Lower leg skin (tissue), 4 donors: ENCODE results near the gene ATG4B. TPM values are rescaled to one million over a fixed set of nuclear protein-coding genes. Genes with fewer than 3 reads are reported as not detected.
A peak's percentile ranks its signal among the peaks of the same experiment; 100 is the strongest.

Source experiments
- DNase-seq, 2 donors: peaks; one replicate each; pipeline ENCODE4 v3.0.0-alpha.2; 2019; ENCODE audit warnings: low spot score in 2 of 2
- H3K4me3 ChIP-seq: fragments of 200-600 bp; sonication (generic); 2 replicates; pipeline ENCODE4 v1.5.1; 2017; ENCODE audit warnings: mild to moderate bottlenecking, low read depth; ENCODE audit not compliant: poor library complexity, severe bottlenecking
- CTCF ChIP-seq, 3 donors: fragments of 450-650 bp; IDR thresholded peaks; one replicate each; pipeline ENCODE4 v1.5.1; 2016; ENCODE audit warnings: antibody characterized with exemption in 3 of 3, mild to moderate bottlenecking in 3 of 3, moderate library complexity in 2 of 3
- POLR2A ChIP-seq, 2 donors: fragments of 450-650 bp; IDR thresholded peaks; one replicate each; pipeline ENCODE4 v1.6.1; 2016 to 2017; ENCODE audit warnings: antibody characterized with exemption in 2 of 2, mild to moderate bottlenecking in 1 of 2, moderate library complexity in 1 of 2
- WGBS, 2 donors: methylation state at CpG; one replicate each; pipeline ENCODE4 v1.1.5; 2018; 5-methylcytosine and 5-hydroxymethylcytosine counted together
- intact Hi-C: fragments of 100-400 bp; cut with DNase I; formaldehyde crosslinking; loops from one replicate; pipeline ENCODE4 v1.15.0; 2023; ENCODE audit warnings: low total_unique reads
- total RNA-seq, 4 donors: library from RNA; depleted of rRNA; stranded (reverse); fragments of >200 nt; gene quantifications; one replicate each; pipeline ENCODE4 v1.1.0, GENCODE V29; 2016

ATG4B gene
- total RNA-seq, 4 donors from 2014 or later, result 48.4 to 86.2 (median 63.3) TPM

GRCh38 chr2:241655516-241656189 lies 18.2 kb downstream of the ATG4B start:
- WGBS, 2 donors, result 89 to 90% methylated on average over 17 of the region's 17 CpGs

GRCh38 chr2:241656190-241656741 lies 18.8 kb downstream of the ATG4B start:
- no peak for TF ChIP-seq POLR2A (IDR thresholded peaks at IDR 0.05)
- TF ChIP-seq CTCF (IDR thresholded peaks at IDR 0.05), result no peak
- DNase-seq, result no peak
- no peak overlapping the region for H3K4me3 ChIP-seq
- intact Hi-C loops, result no loop called here
- 91 to 94% methylated on average over 13 of the region's 13 CpGs for WGBS, 2 donors

More at GRCh38 chr2:241655516-241656189, 18.2 kb downstream of the ATG4B start:
- DNase-seq, result no peak
- TF ChIP-seq POLR2A (IDR thresholded peaks at IDR 0.05) (no peak), CTCF (IDR thresholded peaks at IDR 0.05) (no peak)
- intact Hi-C loops, result no loop called here
- no peak overlapping the region for H3K4me3 ChIP-seq

GRCh38 chr2:241657786-241658254 lies 20.3 kb downstream of the ATG4B start:
- 80 to 87% methylated on average over 13 to 15 of the region's 15 CpGs for WGBS, 2 donors
- intact Hi-C loops, result no loop called here
- no peak for DNase-seq

GRCh38 chr2:241658296-241658695 lies 20.8 kb downstream of the ATG4B start:
- intact Hi-C loops, result no loop called here
- 50 to 58% methylated on average over 5 of the region's 5 CpGs for WGBS, 2 donors
- no peak for DNase-seq
- no peak for TF ChIP-seq CTCF (IDR thresholded peaks at IDR 0.05)
- TF ChIP-seq POLR2A (IDR thresholded peaks at IDR 0.05), result no peak
- H3K4me3 ChIP-seq, result no peak overlapping the region

More at GRCh38 chr2:241657786-241658254, 20.3 kb downstream of the ATG4B start:
- no peak overlapping the region for H3K4me3 ChIP-seq
- no peak for TF ChIP-seq POLR2A (IDR thresholded peaks at IDR 0.05)
- TF ChIP-seq CTCF (IDR thresholded peaks at IDR 0.05), result no peak

GRCh38 chr2:241659150-241659739 lies 21.8 kb downstream of the ATG4B start:
- TF ChIP-seq CTCF (IDR thresholded peaks at IDR 0.05) (no peak), POLR2A (IDR thresholded peaks at IDR 0.05) (no peak)
- DNase-seq, result peak in 1 of 2 donors; percentile 36
- WGBS, 2 donors, result 55 to 56% methylated on average over 26 of the region's 26 CpGs
- intact Hi-C loops, result no loop called here
- H3K4me3 ChIP-seq, result no peak overlapping the region
